ENCODE data around the gene CDV3. TPM values are rescaled to one million over a fixed set of nuclear protein-coding genes. Genes with fewer than 3 reads are reported as not detected.

The CDV3 gene
- total RNA-seq, 2 donors from 2014 or later: 126 to 142 TPM

GRCh38 chr3:133574260-133574881 lies 885 bp downstream of the CDV3 start:
- H3K4me1 ChIP-seq: peaks cover 18% of the 10 kb centered on the region

GRCh38 chr3:133575086-133575485 lies 1.6 kb downstream of the CDV3 start:
- H3K9ac ChIP-seq (ENCODE audit: low read depth in 2 of 2, low read length in 2 of 2): peak overlapping the region; percentile 98 to 99
- H3K27me3 ChIP-seq: no peaks in the 10 kb centered on the region
- no peak for TF ChIP-seq CTCF (IDR thresholded peaks at IDR 0.05)
- H3K27ac ChIP-seq: peak overlapping the region; percentile 88
- intact Hi-C loops (cut with DNase I): loop anchor here (10.0 kb wide), 1 partner anchor 110 kb away; no protein-coding TSS in a partner anchor
- no peak for DNase-seq
- peaks cover 18% of the 10 kb centered on the region for H3K4me1 ChIP-seq
- H3K9me3 ChIP-seq: no peaks in the 10 kb centered on the region
- peak overlapping the region; percentile 57 for H3K4me3 ChIP-seq
- H3K36me3 ChIP-seq: peaks cover 5% of the 10 kb centered on the region

More at GRCh38 chr3:133574260-133574881, 885 bp downstream of the CDV3 start:
- intact Hi-C loops (cut with DNase I): loop anchor here (10.0 kb wide), 1 partner anchor 110 kb away; no protein-coding TSS in a partner anchor
- TF ChIP-seq CTCF (IDR thresholded peaks at IDR 0.05): no peak
- Histone ChIP-seq H3K27ac (peak overlapping the region; percentile 88), H3K36me3 (peaks cover 5% of the 10 kb centered on the region), H3K27me3 (no peaks in the 10 kb centered on the region), H3K9ac (ENCODE audit: low read depth in 2 of 2, low read length in 2 of 2) (peak overlapping the region; percentile 98 to 99), H3K9me3 (no peaks in the 10 kb centered on the region), H3K4me3 (peak overlapping the region; percentile 57)
- peak; percentile 74 for DNase-seq

GRCh38 chr3:133576169-133576568 lies 2.7 kb downstream of the CDV3 start:
- Histone ChIP-seq H3K27ac (peak overlapping the region; percentile 88), H3K27me3 (no peaks in the 10 kb centered on the region), H3K4me3 (peak overlapping the region; percentile 57), H3K4me1 (peaks cover 18% of the 10 kb centered on the region), H3K36me3 (peaks cover 7% of the 10 kb centered on the region), H3K9ac (ENCODE audit: low read depth in 2 of 2, low read length in 2 of 2) (peak overlapping the region in 1 of 2 donors; percentile 59), H3K9me3 (no peaks in the 10 kb centered on the region)
- DNase-seq: no peak
- intact Hi-C loops (cut with DNase I): loop anchor here (10.0 kb wide), 1 partner anchor 111 kb away; no protein-coding TSS in a partner anchor
- TF ChIP-seq CTCF (IDR thresholded peaks at IDR 0.05): no peak

- peaks cover 10% of the 10 kb centered on the region for H3K36me3 ChIP-seq
- no peak overlapping the region for H3K9ac ChIP-seq (ENCODE audit: low read depth in 2 of 2, low read length in 2 of 2)
- DNase-seq: no peak
- no peaks in the 10 kb centered on the region for H3K27me3 ChIP-seq
- intact Hi-C loops (cut with DNase I): loop anchor here (10.0 kb wide), 1 partner anchor 114 kb away; no protein-coding TSS in a partner anchor
- no peaks in the 10 kb centered on the region for H3K9me3 ChIP-seq
- no peak for TF ChIP-seq CTCF (IDR thresholded peaks at IDR 0.05)
- H3K27ac ChIP-seq: no peak overlapping the region
- no peak overlapping the region for H3K4me3 ChIP-seq
- peaks cover 12% of the 10 kb centered on the region for H3K4me1 ChIP-seq
Measured at GRCh38 chr3:133578548-133579191, 5.2 kb downstream of the CDV3 start.

GRCh38 chr3:133583396-133583795 lies 9.9 kb downstream of the CDV3 start:
- intact Hi-C loops (cut with DNase I): loop anchor here (10.0 kb wide), 1 partner anchor 849 kb away; no protein-coding TSS in a partner anchor
- H3K27me3 ChIP-seq: no peaks in the 10 kb centered on the region
- H3K9ac ChIP-seq (ENCODE audit: low read depth in 2 of 2, low read length in 2 of 2): no peak overlapping the region
- TF ChIP-seq CTCF (IDR thresholded peaks at IDR 0.05): no peak
- peaks cover 7% of the 10 kb centered on the region for H3K4me1 ChIP-seq
- H3K36me3 ChIP-seq: peaks cover 39% of the 10 kb centered on the region
- no peak overlapping the region for H3K4me3 ChIP-seq
- no peak for DNase-seq
- H3K27ac ChIP-seq: no peak overlapping the region
- H3K9me3 ChIP-seq: no peaks in the 10 kb centered on the region

All from colonic mucosa (tissue), 4 donors.